ENCODE measurements around the gene PRKCE. TPM values are rescaled to one million over a fixed set of nuclear protein-coding genes. Genes with fewer than 3 reads are reported as not detected.

PRKCE gene
- total RNA-seq, 4 donors from 2014 or later: 5.9 to 21.2 (median 18.5) TPM

GRCh38 chr2:46117379-46117778 is 465.9 kb downstream of the PRKCE start:
- Histone ChIP-seq H3K27me3 (no peaks in the 10 kb centered on the region), H3K36me3 (no peaks in the 10 kb centered on the region), H3K9me3 (no peaks in the 10 kb centered on the region), H3K4me1 (peaks cover 0 to 35% (median 0%) of the 10 kb centered on the region in 3 donors), H3K27ac (peak overlapping the region in 2 of 4 donors; percentile 4 to 33), H3K4me3 (no peak overlapping the region)
- 68 to 80% methylated on average over 2 of the region's 2 CpGs for WGBS, 2 donors (ENCODE audit: low coverage in 1 of 2)
- TF ChIP-seq POLR2A (IDR thresholded peaks at IDR 0.05): no peak
- ATAC-seq: peak; percentile 52

GRCh38 chr2:46117994-46118393 is 466.5 kb downstream of the PRKCE start:
- H3K27ac ChIP-seq: peak overlapping the region in 2 of 4 donors; percentile 4 to 33
- no peak for ATAC-seq
- no peaks in the 10 kb centered on the region for H3K9me3 ChIP-seq
- no peak for TF ChIP-seq EP300 (IDR thresholded peaks at IDR 0.05)
- TF ChIP-seq POLR2AphosphoS5 (IDR thresholded peaks at IDR 0.05): no peak
- TF ChIP-seq CTCF (IDR thresholded peaks at IDR 0.05): no peak
- TF ChIP-seq POLR2A (IDR thresholded peaks at IDR 0.05): no peak
- no peak overlapping the region for H3K4me3 ChIP-seq
- H3K36me3 ChIP-seq: no peaks in the 10 kb centered on the region
- H3K27me3 ChIP-seq: no peaks in the 10 kb centered on the region
- WGBS, 2 donors (ENCODE audit: low coverage in 1 of 2): 85 to 90% methylated on average over 3 of the region's 3 CpGs
- peaks cover 0 to 36% (median 0%) of the 10 kb centered on the region in 3 donors for H3K4me1 ChIP-seq

GRCh38 chr2:46118656-46119371 is 467.3 kb downstream of the PRKCE start:
- WGBS, 2 donors (ENCODE audit: low coverage in 1 of 2): 62 to 90% methylated on average over 4 to 7 of the region's 7 CpGs
- H3K4me1 ChIP-seq: peaks cover 0 to 36% (median 0%) of the 10 kb centered on the region in 3 donors
- ATAC-seq: peak; percentile 49

GRCh38 chr2:46119453-46119852 is 468.0 kb downstream of the PRKCE start:
- no peaks in the 10 kb centered on the region for H3K9me3 ChIP-seq
- TF ChIP-seq CTCF (IDR thresholded peaks at IDR 0.05): no peak
- no peak for TF ChIP-seq POLR2AphosphoS5 (IDR thresholded peaks at IDR 0.05)
- TF ChIP-seq EP300 (IDR thresholded peaks at IDR 0.05): no peak
- no peak for TF ChIP-seq POLR2A (IDR thresholded peaks at IDR 0.05)
- WGBS, 2 donors (ENCODE audit: low coverage in 1 of 2): 71 to 90% methylated on average over 4 to 5 of the region's 5 CpGs
- H3K4me1 ChIP-seq: peaks cover 0 to 36% (median 0%) of the 10 kb centered on the region in 3 donors
- H3K27me3 ChIP-seq: no peaks in the 10 kb centered on the region
- H3K36me3 ChIP-seq: no peaks in the 10 kb centered on the region
- peak; percentile 27 for ATAC-seq
- peak overlapping the region in 3 of 4 donors; percentile 2 to 33 (median 22) for H3K27ac ChIP-seq
- H3K4me3 ChIP-seq: no peak overlapping the region

More at GRCh38 chr2:46118656-46119371, 467.3 kb downstream of the PRKCE start:
- Histone ChIP-seq H3K27me3 (no peaks in the 10 kb centered on the region), H3K4me3 (no peak overlapping the region), H3K27ac (peak overlapping the region; percentile 22 to 33 (median 30)), H3K9me3 (no peaks in the 10 kb centered on the region), H3K36me3 (no peaks in the 10 kb centered on the region)
- TF ChIP-seq POLR2AphosphoS5 (IDR thresholded peaks at IDR 0.05) (no peak), EP300 (IDR thresholded peaks at IDR 0.05) (no peak), CTCF (IDR thresholded peaks at IDR 0.05) (no peak), POLR2A (IDR thresholded peaks at IDR 0.05) (no peak)

GRCh38 chr2:46120792-46121555 is 469.5 kb downstream of the PRKCE start:
- H3K27ac ChIP-seq: no peak overlapping the region
- H3K9me3 ChIP-seq: no peaks in the 10 kb centered on the region
- H3K4me1 ChIP-seq: peaks cover 0 to 36% (median 0%) of the 10 kb centered on the region in 3 donors
- no peak overlapping the region for H3K4me3 ChIP-seq
- H3K36me3 ChIP-seq: no peaks in the 10 kb centered on the region
- ATAC-seq: no peak
- 54 to 70% methylated on average over 5 of the region's 5 CpGs for WGBS, 2 donors (ENCODE audit: low coverage in 1 of 2)
- no peaks in the 10 kb centered on the region for H3K27me3 ChIP-seq
- TF ChIP-seq EP300 (IDR thresholded peaks at IDR 0.05) (no peak), CTCF (IDR thresholded peaks at IDR 0.05) (no peak), POLR2AphosphoS5 (IDR thresholded peaks at IDR 0.05) (no peak), POLR2A (IDR thresholded peaks at IDR 0.05) (no peak)
